Stimulated activated CD4-positive, alpha-beta T cell treated with anti-CD3 and anti-CD28 coated beads, TNF-alpha, amount 100 ng/mL, for 1 hour (primary cell): ENCODE data around the gene PLEKHO2.

Experiments used
- DNase-seq, 3 donors: peaks; one replicate each; pipeline ENCODE4 v3.0.0-alpha.2; 2020; ENCODE audit warnings: low read depth in 3 of 3, low spot score in 1 of 3

The PLEKHO2 gene

DNA sequence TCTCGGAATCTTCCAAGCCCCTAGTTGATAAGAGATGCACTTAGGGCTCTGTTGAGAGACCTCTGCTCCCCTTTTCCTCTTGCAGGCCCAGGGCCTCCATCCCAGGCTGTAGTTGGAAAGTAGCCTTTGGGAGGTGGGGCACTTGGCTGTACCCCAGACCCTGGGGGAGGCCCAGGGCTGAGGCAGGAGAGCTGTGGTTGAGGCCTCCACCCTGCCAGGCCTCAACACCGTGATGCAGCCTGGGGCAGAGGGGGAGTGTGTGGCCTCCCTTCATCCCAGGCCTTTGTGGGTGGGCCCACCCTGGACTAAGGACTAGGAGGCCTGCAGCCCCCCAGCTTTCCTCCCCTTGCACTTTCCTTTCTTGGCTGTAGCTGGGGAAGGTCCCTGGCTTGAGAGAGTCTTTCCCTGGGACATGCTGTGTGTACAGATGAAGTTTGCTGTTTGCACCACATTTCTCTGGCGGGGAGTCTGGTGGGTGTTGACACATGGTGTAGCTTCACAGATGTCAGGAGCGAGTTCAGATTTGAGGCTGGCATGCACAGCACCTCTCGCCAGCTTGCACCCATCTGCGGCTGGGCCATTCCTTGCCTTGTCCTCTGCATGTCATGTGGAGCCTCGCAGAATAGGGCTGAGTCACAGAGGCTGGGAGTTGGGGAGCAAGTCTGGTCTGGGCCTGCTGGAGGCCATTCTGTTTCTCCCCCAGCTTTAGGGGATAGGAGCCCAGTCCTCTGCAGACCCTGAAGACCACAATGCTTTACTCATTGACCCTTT lies 13.7 kb downstream of the PLEKHO2 start:
- no peak for DNase-seq

DNA sequence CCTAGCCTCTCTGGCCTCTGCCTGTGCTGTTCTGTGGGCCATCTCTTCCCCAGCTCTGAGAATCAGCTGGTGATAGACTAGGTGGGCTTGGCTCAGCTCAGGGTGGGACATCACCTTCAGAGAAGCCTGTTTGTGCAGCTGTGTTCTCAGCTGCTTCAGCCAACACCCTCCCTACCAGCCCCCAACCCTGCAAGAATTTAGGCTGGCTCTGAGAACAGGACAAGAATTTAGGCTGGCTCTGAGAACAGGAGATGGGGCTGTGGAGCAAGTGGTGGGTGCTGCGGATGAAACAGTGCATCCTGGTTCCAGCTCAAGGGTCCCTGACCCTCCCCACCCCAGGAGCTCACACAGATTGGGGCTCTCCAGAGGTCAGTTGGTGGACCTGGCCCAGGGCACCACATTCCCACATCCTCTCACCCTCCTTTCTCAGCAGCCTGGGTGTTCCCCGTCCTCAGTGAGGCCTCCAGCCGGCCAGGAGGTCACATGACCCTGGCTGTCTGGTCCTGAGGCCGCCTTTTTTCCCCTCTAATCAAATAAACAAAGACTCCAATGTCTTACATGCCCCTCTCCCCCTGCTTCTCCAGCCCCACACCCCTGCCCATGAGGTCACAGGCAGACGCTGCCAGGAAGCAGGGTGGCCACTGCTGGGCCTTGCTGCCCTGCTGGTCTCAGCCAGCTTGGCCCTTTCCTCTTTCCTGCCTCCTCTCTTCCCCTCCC lies 14.9 kb downstream of the PLEKHO2 start:
- no peak for DNase-seq

DNA sequence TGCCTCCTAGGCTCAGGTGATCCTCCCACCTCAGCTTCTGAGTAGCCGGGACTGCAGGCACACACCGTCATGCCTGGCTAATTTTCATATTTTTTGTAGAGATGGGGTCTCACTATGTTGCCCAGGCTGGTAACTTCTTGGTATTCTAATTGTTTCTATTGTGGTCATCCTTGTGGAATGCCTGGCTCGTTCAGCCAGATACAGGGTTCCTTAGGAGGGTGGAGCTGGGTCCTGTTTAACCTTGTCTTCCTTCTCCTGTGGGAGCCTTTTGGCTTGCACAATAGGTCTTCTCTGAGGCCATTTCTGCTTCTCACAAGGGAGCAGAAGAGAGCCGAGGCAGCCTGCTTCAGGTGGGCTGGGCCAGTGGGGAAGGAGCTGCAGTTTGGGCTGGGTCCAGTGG lies 15.7 kb downstream of the PLEKHO2 start:
- no peak for DNase-seq

DNA sequence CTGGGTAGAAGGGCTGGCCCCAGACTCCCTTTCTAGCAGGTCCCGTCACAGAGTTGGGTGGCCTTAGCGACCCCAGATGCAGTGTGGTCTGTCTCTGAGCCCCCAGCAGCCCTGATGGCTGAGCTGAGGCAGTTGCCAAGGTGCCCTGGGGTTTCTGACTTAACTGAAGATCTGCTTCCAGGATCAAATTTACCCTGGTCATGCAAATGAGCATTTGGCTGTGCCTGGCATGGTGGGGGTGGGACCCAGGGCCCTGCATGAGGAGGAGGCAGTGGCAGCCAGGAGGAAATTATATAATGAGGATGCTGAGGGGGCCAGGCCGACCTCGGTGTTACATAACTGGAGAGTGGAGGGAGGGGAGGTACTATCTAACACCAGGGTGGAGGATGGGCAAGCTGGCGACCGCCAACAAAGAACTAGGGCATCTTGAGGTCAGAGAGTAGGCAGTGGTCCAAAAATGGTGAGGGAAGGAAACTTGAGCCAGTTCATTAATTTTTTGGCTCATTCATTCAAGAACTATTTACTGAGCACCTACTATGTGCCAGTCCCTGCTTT lies 16.4 kb downstream of the PLEKHO2 start:
- no peak for DNase-seq

DNA sequence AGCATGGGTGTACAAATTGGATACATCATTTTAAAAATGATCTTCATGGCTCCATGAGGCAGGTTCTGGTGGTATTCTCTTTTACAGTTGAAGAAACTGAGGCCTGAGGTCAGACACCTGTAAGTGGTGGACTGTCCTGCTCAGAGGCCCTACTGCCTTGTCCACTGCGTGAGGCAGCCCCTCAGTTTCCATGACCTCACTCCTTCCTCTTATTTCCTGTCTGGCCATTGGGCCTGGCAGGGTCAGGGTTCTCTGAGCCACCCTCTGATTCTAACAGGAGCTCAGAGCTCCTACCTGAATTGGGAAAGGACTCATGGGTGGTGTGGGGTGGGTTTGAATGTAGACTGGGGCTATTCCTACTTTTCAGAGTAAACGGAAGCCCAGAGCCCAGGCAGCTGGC lies 17.5 kb downstream of the PLEKHO2 start:
- DNase-seq: no peak

DNA sequence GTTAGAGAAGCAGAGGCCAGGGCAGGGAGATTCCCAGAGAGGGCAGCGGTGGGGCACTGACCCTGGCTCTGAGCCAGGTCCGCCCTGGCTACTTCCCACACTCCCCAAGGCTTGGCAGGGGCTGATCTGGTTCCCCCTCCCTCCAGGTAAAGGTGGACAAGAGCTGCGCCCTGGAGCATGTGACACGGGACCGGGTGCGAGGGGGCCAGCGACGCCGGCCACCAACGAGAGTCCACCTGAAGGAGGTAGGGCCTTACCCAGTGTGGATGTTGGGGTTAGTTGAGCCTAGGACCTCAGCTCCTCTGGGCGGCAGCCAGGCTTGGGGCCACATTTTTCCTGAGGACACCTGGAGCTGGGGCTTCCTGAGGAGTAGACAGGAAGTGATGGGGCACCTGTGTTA lies 19.6 kb downstream of the PLEKHO2 start:
- no peak for DNase-seq

DNA sequence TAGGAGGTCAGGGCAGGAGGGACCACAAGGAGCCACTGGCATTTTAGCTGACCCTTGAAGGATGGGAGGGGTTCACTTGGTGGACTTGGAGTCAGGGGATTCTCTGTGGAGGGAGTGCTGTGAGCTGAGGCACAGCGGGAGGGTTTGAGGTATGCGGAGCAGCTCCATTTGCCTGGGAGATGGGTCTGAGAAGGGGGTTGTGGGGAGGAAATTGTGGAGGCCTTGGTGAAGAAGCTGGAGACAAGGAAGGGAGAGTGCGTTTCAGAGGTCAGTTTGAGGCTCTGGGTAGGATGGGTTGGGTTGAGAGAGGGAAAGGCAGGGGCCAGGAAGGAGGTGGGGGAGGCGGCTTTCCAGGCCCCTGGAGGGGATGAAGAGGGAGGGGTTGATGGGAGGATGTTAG lies 20.2 kb downstream of the PLEKHO2 start:
- no peak for DNase-seq

DNA sequence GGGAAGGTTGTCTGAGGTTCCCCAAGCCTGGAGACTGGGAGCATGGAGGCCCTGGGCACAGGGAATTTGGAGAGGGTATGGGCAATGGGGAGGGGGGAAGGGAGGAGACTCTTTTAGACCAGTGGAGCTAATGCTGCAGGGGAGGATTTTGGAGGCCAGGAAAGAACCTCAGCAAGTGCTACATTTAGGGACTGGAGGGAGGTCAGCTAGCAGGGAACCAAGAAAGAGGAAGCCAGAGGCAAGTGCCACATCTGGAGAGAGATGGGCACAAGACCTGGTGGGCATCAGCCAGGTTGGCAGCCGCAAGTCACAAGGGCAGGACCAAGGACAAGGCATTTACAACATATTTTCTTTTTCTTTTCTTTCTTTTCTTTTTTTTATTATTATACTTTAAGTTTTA lies 20.7 kb downstream of the PLEKHO2 start:
- no peak for DNase-seq

DNA sequence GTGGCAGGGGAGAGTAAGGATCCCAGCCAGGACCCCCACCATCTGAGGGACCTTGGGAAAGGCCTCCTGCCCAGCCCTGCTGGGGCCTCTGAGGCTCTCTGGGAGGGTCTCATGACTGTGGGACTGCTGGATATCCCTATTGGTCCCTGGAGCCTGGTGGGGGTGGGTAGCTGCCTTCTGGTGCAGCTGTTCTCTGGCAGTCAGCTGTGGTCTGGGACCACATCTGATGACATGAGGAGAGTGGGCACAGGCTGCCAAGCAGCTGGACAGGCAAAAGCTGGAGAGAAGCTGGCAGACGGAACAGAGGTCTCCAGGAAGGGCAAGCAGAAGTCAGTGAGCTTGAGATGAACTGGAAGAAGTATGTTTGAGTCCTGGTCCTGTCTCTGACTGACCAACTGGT lies 22.4 kb downstream of the PLEKHO2 start:
- DNase-seq: no peak

DNA sequence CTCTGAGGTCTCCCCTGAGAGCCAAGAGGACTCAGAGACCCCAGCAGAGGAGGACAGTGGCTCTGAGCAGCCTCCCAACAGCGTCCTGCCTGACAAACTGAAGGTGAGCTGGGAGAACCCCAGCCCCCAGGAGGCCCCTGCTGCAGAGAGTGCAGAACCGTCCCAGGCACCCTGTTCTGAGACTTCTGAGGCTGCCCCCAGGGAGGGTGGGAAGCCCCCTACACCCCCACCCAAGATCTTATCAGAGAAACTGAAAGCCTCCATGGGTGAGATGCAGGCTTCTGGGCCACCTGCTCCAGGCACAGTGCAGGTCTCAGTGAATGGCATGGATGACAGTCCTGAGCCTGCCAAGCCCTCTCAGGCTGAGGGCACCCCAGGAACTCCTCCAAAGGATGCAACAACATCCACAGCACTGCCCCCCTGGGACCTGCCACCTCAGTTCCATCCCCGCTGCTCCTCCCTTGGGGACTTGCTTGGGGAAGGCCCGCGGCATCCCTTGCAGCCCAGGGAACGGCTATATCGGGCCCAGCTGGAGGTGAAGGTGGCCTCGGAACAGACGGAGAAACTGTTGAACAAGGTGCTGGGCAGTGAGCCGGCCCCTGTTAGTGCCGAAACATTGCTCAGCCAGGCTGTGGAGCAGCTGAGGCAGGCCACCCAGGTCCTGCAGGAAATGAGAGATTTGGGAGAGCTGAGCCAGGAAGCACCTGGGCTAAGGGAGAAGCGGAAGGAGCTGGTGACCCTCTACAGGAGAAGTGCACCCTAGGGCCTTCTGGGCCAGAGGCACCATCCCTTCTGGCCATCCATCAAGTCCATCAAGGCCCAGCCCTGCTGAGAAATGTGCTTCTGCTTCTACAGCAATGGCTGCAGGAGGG lies 23.6 kb downstream of the PLEKHO2 start:
- DNase-seq: no peak

DNA sequence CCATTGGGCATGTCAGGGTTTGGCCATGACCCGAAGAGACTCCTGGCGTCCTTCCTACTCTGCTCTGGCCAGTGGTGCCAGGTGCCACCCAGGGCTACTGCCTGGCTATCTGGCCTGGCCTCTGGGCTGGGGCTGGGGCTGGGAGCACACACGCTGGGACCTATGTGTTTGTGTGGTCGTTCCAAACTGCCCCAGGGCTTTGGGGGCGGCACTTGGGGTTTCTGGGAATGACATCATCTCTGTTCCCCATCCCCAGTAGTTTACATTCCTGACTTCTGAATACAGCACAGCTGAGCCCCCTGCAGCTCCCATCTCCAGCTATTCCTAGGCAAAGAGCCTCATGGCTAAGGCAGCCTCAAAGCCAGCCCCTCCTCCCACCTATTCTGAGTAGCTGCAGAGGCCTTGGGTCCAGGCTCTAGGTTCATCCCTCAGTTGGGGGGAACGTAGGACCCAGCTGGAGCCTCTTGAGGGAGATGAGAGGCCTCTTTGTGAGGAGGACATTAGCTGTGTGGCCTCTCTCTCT lies 24.3 kb downstream of the PLEKHO2 start:
- no peak for DNase-seq

DNA sequence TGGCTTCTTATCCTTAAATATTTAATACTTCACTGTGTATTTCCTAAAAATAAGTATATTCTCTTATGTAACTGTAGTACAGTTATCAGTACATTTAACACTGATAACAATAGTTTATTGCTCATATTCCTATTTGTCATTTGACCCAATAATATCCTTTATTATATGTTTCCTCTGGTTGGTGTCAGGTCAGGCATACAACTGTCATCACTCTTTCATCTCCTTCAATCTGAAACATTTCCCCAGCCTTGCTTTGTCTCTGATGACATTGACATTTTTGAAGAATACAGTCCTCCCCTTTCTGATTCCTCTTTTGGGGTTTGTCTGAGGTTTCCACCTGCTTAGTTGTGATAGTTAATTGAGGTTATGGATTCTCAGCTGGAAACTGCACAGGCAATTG lies 27.8 kb downstream of the PLEKHO2 start:
- DNase-seq: no peak

DNA sequence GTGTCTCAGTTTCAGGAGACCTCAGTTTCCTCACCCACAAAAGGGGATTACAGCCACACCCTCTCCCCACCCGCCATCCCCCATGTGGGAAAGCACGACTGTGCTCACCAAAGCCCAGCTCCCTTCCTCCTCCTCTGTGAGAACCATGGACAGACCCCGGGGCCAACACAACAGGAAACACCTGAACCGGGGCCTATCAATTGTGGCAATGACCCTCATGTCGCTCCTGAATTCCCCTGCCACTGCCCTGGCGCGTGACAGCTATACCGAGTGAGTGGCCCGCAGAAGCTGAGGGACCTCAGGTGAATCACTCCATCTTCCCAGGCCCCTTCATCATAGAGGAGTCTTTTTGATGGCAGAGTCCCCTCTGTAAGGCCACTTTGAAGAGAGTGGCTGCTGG lies 28.6 kb downstream of the PLEKHO2 start:
- DNase-seq: no peak

DNA sequence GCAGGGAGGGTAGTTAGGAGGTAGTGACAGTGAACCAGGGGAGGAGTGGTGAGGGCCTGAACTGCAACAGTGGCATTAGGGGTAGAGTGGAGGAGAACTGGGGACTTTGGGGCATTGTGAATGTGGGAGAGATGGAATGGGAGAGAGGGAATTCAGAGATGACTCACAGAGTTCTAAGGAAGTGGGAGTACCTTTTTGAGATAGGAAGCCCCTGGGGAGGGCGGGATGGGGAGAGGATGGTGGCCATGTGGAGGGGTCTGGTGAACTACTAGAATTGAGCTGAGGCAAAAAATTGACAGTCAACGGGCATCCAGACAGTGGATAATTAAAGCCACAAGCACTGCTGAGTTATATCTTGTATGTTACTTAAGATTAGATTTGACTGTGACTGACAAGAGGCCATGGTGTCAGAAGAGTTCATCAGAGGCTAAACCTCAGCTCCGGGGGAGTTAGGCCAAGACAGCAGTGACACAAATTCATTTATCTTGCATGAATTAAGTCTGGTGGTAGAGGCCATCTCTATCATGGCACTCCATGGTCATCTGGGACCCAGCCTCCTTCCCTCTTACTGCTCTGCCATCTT lies 34.0 kb downstream of the PLEKHO2 start:
- DNase-seq: no peak

DNA sequence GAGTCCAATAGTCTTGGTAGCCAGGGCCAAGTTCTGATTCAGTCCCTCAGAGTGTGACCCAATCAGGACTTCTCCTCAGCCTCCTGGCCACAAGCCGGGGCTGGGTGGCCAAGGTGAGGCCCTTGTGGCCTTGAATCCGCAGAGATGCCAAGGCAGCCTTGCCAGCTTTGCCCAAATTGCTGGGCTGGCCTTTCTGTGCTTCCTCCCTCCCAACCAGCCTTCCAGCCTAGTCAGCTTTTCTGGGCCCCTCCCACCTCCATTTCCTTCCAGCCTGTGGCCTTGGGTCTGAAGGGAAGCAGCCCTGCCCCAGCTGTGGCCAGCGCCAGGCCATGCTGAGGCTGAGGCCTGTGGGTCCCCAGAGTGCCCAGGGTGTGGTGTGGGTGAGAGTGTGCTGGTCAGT lies 35.7 kb downstream of the PLEKHO2 start:
- no peak for DNase-seq

DNA sequence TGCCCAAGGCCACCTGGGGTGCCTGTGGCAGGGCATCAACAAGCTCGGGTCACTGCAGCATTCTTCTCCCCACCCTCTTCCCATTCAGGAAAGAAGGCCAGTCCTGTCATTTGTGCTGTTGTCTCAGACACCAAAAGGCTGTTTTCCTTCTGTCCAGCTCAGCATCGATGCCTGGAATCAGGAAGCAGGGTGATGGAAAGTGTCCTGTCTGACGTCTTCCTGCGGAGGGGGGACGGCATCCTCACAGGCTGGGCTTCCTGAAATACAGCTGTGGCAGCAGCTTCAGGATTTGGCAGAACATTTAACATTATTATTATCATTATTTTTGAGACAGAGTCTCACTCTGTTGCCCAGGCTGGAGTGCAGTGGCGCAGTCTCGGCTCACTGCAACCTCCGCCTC lies 37.0 kb downstream of the PLEKHO2 start:
- no peak for DNase-seq

DNA sequence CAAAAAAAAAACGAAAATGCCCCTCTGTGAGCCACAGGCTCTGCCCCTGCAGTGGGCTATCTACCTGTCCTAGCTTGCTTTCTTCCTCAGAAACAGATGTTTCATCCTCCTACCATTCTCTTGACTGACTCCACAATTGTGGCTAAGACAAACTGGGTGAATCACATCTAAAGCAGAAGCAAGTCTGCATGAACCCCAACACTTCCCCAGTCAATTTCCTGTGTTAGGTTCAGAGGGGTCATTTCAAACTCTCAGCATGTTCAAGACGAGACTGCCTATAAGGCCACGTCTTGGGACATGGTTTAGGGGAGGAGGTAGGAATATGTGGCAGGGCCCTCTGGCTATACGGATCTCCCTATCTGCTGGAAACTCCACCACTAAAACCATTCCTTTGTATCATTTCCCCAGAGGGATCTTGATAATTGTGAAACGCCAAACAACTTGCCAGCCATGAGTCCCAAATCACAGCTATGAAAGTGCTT lies 41.4 kb downstream of the PLEKHO2 start:
- no peak for DNase-seq

DNA sequence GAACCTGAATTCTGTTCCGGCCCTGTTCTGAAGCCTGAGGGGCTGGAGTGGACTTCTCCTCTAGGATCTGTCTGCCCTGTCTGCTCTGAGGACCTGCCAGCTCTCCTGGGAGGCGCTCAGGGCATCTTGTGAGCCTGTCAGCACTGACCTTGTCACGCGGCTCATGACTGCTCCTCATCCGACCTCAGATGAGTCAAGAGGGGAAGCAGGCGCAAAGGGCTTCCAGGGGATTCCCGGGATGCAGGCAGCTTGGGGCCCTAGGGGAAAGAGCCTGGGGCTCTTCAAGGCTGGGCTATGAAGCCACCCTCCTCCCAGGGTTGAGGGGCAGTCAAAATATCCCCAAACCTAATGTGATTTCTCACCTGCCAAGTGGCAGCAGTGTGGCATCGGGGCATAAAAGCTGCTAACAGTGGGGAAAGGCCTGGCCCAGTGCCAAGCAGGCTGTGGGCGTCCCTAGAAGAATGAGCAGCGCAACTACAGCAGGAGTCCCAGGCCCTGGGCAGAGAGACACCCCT lies 42.3 kb downstream of the PLEKHO2 start:
- peak in 2 of 3 donors; percentile 32 to 68 for DNase-seq

DNA sequence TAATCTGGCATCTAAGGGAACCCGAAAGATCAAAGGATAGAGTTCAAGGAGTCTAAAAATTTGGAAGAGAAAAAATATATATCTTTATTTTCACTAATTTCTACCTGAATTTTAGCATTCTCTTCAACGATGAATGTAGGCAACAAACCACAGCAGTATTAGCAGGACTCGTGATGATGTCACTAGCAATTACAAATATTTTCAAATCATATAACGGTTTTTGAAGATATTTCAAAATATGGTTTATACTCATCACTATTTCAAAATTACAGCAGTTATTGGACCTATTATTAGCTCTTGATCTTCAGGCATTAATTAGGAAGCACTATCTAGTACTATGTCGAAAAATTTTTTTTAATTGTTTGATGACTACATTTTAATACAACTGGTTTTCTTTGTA lies 43.0 kb downstream of the PLEKHO2 start:
- DNase-seq: no peak

DNA sequence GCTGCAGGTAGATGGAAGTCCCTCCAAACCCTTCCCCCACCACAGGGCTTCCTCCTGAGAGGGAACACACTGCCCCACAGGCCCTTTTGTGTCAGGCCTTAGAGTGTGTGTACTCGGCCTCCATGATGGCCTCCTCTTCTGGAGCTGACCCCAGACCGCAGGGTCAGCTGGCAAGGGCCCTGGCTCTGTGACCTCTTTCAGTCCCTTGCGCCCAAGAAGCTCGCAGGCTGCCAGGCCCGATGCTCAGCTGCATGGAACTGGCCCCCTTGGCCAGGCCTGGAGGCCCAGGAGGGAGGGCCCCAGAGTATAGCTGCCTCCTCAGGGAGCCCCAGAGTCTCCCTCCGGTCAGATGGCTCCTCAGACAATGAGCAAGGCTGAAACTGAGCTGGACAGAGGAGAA lies 46.6 kb downstream of the PLEKHO2 start:
- no peak for DNase-seq

DNA sequence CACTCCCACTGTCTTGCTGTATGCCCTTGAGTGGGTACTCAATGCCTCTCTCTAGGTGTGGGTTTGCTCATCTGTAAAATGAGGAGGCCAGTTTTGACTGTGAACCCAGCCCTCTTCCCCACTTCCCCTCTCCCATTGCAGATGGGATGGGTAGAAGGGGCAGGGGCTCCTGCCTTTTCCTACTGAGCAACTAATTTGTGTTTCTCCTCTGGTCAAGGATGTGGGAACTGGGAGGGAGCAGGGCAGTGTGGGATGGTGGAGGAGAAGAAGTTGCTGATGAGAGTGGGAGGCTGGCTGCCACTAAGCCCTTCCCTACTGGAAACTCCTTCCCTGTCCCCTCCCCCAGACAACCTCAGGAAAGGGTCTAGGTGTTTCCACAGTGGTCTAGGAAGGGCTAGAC lies 49.8 kb downstream of the PLEKHO2 start:
- DNase-seq: no peak
